HCT116 (cell line): Measurements from ENCODE around the gene TMEM212. TPM values are rescaled to one million over a fixed set of nuclear protein-coding genes. Genes with fewer than 3 reads are reported as not detected.

Experiments used
- ATAC-seq: fragments of 200-7000 bp; cut with Tn5 transposase; 2 replicates; pipeline ENCODE4 v1.9.1; 2020; ENCODE audit warnings: mild to moderate bottlenecking, moderate library complexity
- BruUV-seq: library from RNA; stranded (reverse); fragments of 400-500 nt; replicated peaks from 2 replicates; lab custom pipeline; 2021; lab: Mats Ljungman, UMichigan
- CTCF ChIA-PET: fragments of 300-600 bp; sonication (Branson Sonifier 250); formaldehyde crosslinking; loops from one replicate; lab custom pipeline; 2021; ENCODE audit warnings: antibody characterized with exemption; lab: Charles Lee
- POLR2A ChIA-PET: fragments of 300-600, 350-600 bp; sonication (Branson Sonifier 250); formaldehyde crosslinking; loops from one replicate; lab custom pipeline; 2021; ENCODE audit warnings: antibody characterized with exemption; lab: Charles Lee
- RAD21 ChIA-PET, 2 experiments: fragments of 300-600 bp; sonication (Branson Sonifier 250); formaldehyde crosslinking; loops; one replicate each; lab custom pipeline; 2023; ENCODE audit warnings: low total read pairs in 2 of 2; ENCODE audit not compliant: uncharacterized antibody in 2 of 2, unreplicated experiment in 2 of 2, low non-redundant PET in 1 of 2; lab: Charles Lee
- DNase-seq: peaks from one replicate; pipeline ENCODE4 v3.0.0-alpha.2; 2010; ENCODE audit warnings: low read depth, low spot score
- H2AFZ ChIP-seq: fragments of 200-600 bp; shearing (Covaris generic), sonication (generic); 2 replicates; pipeline ENCODE4 v1.6.1; 2017; ENCODE audit warnings: low read depth, mixed run types, mixed read lengths, antibody characterized with exemption, low read length; ENCODE audit not compliant: poor library complexity, severe bottlenecking
- H3K27ac ChIP-seq: 2 replicates; pipeline ENCODE4 v1.5.1; 2012; ENCODE audit warnings: low read depth, low read length
- H3K27me3 ChIP-seq: fragments of 200-600 bp; sonication (generic); 2 replicates; pipeline ENCODE4 v1.6.1; 2016; ENCODE audit warnings: mixed run types, low read length, mixed read lengths; ENCODE audit not compliant: insufficient read depth
- H3K36me3 ChIP-seq, 2 experiments: fragments of 200-500 bp in 1 of 2; fragments of 200-600 bp in 1 of 2; sonication (Bioruptor generic) in 1 of 2; sonication (generic) in 1 of 2; 2 replicates each; pipeline versions ENCODE4 v1.5.1 to v1.6.1; 2014 to 2016; ENCODE audit warnings: low read length in 2 of 2, inconsistent platforms in 1 of 2, mixed read lengths in 1 of 2, mixed run types in 1 of 2; ENCODE audit not compliant: insufficient read depth in 2 of 2, control insufficient read depth in 1 of 2
- H3K4me1 ChIP-seq, 2 experiments: fragments of 200-600 bp in 1 of 2; sonication (generic) in 1 of 2; 2 replicates each; pipeline versions ENCODE4 v1.5.1 to v1.6.1; 2012 to 2017; ENCODE audit warnings: low read length in 2 of 2, inconsistent platforms in 1 of 2, mild to moderate bottlenecking in 1 of 2, mixed read lengths in 1 of 2, mixed run types in 1 of 2, moderate library complexity in 1 of 2; ENCODE audit not compliant: insufficient read depth in 2 of 2, control insufficient read depth in 1 of 2
- H3K4me2 ChIP-seq: fragments of 200-600 bp; sonication (generic); 2 replicates; pipeline ENCODE4 v1.6.1; 2017; ENCODE audit warnings: mixed run types, low read length, mixed read lengths
- H3K4me3 ChIP-seq, 2 experiments: fragments of 200-600 bp in 1 of 2; sonication (generic) in 1 of 2; replicated peaks in 1 of 2; 2 replicates each; pipeline ENCODE4 v1.5.1; 2011 to 2016; ENCODE audit warnings: low read length in 2 of 2, control low read depth in 1 of 2, low read depth in 1 of 2, mild to moderate bottlenecking in 1 of 2, mixed read lengths in 1 of 2, mixed run types in 1 of 2
- H3K79me2 ChIP-seq: fragments of 200-600 bp; sonication (generic); 2 replicates; pipeline ENCODE4 v1.6.1; 2017; ENCODE audit warnings: mild to moderate bottlenecking, mixed run types, low read length, moderate library complexity, mixed read lengths; ENCODE audit not compliant: insufficient read depth
- H3K9ac ChIP-seq: fragments of 200-600 bp; sonication (generic); 2 replicates; pipeline ENCODE4 v1.6.1; 2016; ENCODE audit warnings: low read length, mixed read lengths
- H3K9me2 ChIP-seq: fragments of 200-600 bp; sonication (generic), shearing (Covaris generic); 2 replicates; pipeline ENCODE4 v1.6.1; 2017; ENCODE audit warnings: mixed run types, mild to moderate bottlenecking, moderate library complexity; ENCODE audit not compliant: insufficient read depth
- H3K9me3 ChIP-seq, 2 experiments: fragments of 200-500 bp in 1 of 2; fragments of 200-600 bp in 1 of 2; sonication (Bioruptor generic) in 1 of 2; sonication (generic) in 1 of 2; 2 replicates each; pipeline ENCODE4 v1.6.1; 2014 to 2017; ENCODE audit warnings: low read length in 2 of 2, mixed read lengths in 2 of 2, inconsistent platforms in 1 of 2, low read depth in 1 of 2, mild to moderate bottlenecking in 1 of 2, mixed run types in 1 of 2, moderate library complexity in 1 of 2; ENCODE audit not compliant: control insufficient read depth in 1 of 2, insufficient read depth in 1 of 2
- H4K20me1 ChIP-seq: fragments of 200-600 bp; sonication (generic), shearing (Covaris generic); 2 replicates; pipeline ENCODE4 v1.6.1; 2017; ENCODE audit warnings: mixed run types, mild to moderate bottlenecking, moderate library complexity; ENCODE audit not compliant: insufficient read depth
- CBX3 ChIP-seq: IDR thresholded peaks from 2 replicates; pipeline ENCODE4 v1.6.1; 2012; ENCODE audit warnings: low read depth
- EGR1 ChIP-seq: IDR thresholded peaks from 2 replicates; pipeline ENCODE4 v1.6.1; 2012; ENCODE audit warnings: low read depth
- MAX ChIP-seq: IDR thresholded peaks from 2 replicates; pipeline ENCODE4 v1.6.1; 2012
- POLR2A ChIP-seq: IDR thresholded peaks from 2 replicates; pipeline ENCODE4 v1.7.0; 2011; ENCODE audit warnings: borderline replicate concordance; ENCODE audit not compliant: insufficient read depth, insufficient read length; ENCODE audit errors: extremely low read depth
- REST ChIP-seq: IDR thresholded peaks from 2 replicates; pipeline ENCODE4 v1.6.1; 2012; ENCODE audit warnings: low read depth
- SP1 ChIP-seq: IDR thresholded peaks from 2 replicates; pipeline ENCODE4 v1.6.1; 2012; ENCODE audit warnings: low read depth
- YY1 ChIP-seq: IDR thresholded peaks from 2 replicates; pipeline ENCODE4 v1.6.1; 2011; ENCODE audit warnings: low read length, low read depth, moderate library complexity, mild to moderate bottlenecking; ENCODE audit not compliant: insufficient replicate concordance; ENCODE audit errors: extremely low read depth
- ZBTB33 ChIP-seq: IDR thresholded peaks from 2 replicates; pipeline ENCODE4 v1.6.1; 2011; ENCODE audit warnings: mild to moderate bottlenecking, low read length, moderate library complexity; ENCODE audit not compliant: insufficient replicate concordance; ENCODE audit errors: extremely low read depth
- intact Hi-C: fragments of 100-400 bp; cut with micrococcal nuclease; formaldehyde crosslinking; loops from 2 replicates; pipeline ENCODE4 v1.10.0; 2022
- total RNA-seq: library from RNA; stranded (reverse); gene quantifications from one replicate; pipeline ENCODE4 v1.2.1, GENCODE V29; 2021; ENCODE audit not compliant: unreplicated experiment

Gene TMEM212
- total RNA-seq, 1 experiment from 2014 or later: not detected

- TF ChIP-seq MAX (no peak), REST (no peak), POLR2A (no peak), ZBTB33 (no peak), EGR1 (no peak), CBX3 (no peak), SP1 (no peak)
Measured at GRCh38 chr3:171831936-171832335, 11.2 kb upstream of the TMEM212 start (continued).

- no peak overlapping the region for H3K4me2 ChIP-seq
- CTCF ChIA-PET: interaction anchor here (1.2 to 2.6 kb wide), 3 partner anchors 61 to 871 kb away, joined by 4 to 19 read pairs (median 11); no protein-coding TSS in a partner anchor
- DNase-seq: no peak
Measured at GRCh38 chr3:171832989-171833388, 10.2 kb upstream of the TMEM212 start.

More at GRCh38 chr3:171832989-171833388, 10.2 kb upstream of the TMEM212 start:
- peaks cover 3 to 8% of the 10 kb centered on the region in 2 experiments; a peak in 2 of 4 replicates for H3K4me1 ChIP-seq
- TF ChIP-seq YY1: no peak
- intact Hi-C loops: loop anchor here (5.0 to 10.0 kb wide), 2 partner anchors 268 to 646 kb away; no protein-coding TSS in a partner anchor
- no peak overlapping the region for H3K4me3 ChIP-seq
- ChIA-PET POLR2A (no interaction called here), RAD21 (no interaction called here)
- no peaks in the 10 kb centered on the region for H4K20me1 ChIP-seq
- H3K9me3 ChIP-seq: no peaks in the 10 kb centered on the region
- no peaks in the 10 kb centered on the region for H3K79me2 ChIP-seq
- no peak overlapping the region for H2AFZ ChIP-seq
- no peak overlapping the region for H3K9ac ChIP-seq
- H3K9me2 ChIP-seq: no peaks in the 10 kb centered on the region
- no peak overlapping the region for H3K27ac ChIP-seq
- H3K27me3 ChIP-seq: no peaks in the 10 kb centered on the region
- no TSS peak for BruUV-seq
- H3K36me3 ChIP-seq: no peaks in the 10 kb centered on the region
- no peak for ATAC-seq
